Measurements from ENCODE around the gene GPR135. TPM values are rescaled to one million over a fixed set of nuclear protein-coding genes. Genes with fewer than 3 reads are reported as not detected.

Gene GPR135
- total RNA-seq, 1 experiment from 2014 or later = 3.9 TPM

DNA sequence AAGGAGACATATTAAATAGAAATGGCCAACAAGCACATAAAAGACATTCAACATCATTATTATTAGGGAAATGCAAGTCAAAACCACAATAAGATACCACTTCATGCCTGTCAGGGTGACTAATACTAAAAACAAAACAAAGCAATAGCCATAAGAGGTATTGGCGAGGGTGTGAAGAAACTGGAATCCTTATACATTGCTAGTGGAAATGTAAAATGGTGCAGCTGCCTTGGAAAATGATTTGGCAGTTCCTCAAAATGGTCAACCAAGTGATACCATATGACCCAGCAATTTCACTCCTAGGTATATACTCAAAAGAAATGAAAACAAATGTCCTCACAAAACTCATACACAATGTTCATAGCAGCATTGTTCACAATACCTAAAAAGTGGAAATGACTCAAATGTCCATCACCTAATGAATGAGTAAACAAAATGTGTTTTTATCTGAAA lies 27.0 kb downstream of the GPR135 start:
- Histone ChIP-seq H3K9me2 (ENCODE audit: insufficient read depth) (no peaks in the 10 kb centered on the region), H3K36me3 (ENCODE audit: control insufficient read depth in 1 of 2, insufficient read depth in 2 of 2, low read length in 2 of 2) (no peaks in the 10 kb centered on the region), H3K27ac (ENCODE audit: low read depth, low read length) (no peak overlapping the region), H2AFZ (ENCODE audit: low read depth, low read length, poor library complexity, severe bottlenecking) (no peak overlapping the region), H3K27me3 (ENCODE audit: insufficient read depth, low read length) (no peaks in the 10 kb centered on the region), H3K79me2 (ENCODE audit: insufficient read depth, low read length) (no peaks in the 10 kb centered on the region), H3K4me1 (ENCODE audit: control insufficient read depth in 1 of 2, insufficient read depth in 2 of 2, low read length in 2 of 2) (peaks cover 4 to 7% of the 10 kb centered on the region in 2 experiments; a peak in 1 of 4 replicates), H4K20me1 (ENCODE audit: insufficient read depth) (no peaks in the 10 kb centered on the region), H3K4me3 (replicated peaks in 1 of 2; ENCODE audit: low read depth in 1 of 2, low read length in 2 of 2) (no peak overlapping the region), H3K9me3 (ENCODE audit: control insufficient read depth in 1 of 2, insufficient read depth in 1 of 2, low read depth in 1 of 2, low read length in 2 of 2) (no peaks in the 10 kb centered on the region), H3K9ac (ENCODE audit: low read length) (no peak overlapping the region), H3K4me2 (ENCODE audit: low read length) (no peak overlapping the region; the same call in 1 of the 2 replicates)
- no TSS peak for BruUV-seq (replicated peaks)
- ChIA-PET CTCF (no interaction called here), RAD21 (ENCODE audit: low non-redundant PET in 1 of 2, low total read pairs in 2 of 2, uncharacterized antibody in 2 of 2, unreplicated experiment in 2 of 2) (no interaction called here), POLR2A (no interaction called here)
- no peak for TF ChIP-seq POLR2A (IDR thresholded peaks at IDR 0.05; ENCODE audit: borderline replicate concordance, extremely low read depth, insufficient read depth, insufficient read length)
- TF ChIP-seq, protein P1, sequence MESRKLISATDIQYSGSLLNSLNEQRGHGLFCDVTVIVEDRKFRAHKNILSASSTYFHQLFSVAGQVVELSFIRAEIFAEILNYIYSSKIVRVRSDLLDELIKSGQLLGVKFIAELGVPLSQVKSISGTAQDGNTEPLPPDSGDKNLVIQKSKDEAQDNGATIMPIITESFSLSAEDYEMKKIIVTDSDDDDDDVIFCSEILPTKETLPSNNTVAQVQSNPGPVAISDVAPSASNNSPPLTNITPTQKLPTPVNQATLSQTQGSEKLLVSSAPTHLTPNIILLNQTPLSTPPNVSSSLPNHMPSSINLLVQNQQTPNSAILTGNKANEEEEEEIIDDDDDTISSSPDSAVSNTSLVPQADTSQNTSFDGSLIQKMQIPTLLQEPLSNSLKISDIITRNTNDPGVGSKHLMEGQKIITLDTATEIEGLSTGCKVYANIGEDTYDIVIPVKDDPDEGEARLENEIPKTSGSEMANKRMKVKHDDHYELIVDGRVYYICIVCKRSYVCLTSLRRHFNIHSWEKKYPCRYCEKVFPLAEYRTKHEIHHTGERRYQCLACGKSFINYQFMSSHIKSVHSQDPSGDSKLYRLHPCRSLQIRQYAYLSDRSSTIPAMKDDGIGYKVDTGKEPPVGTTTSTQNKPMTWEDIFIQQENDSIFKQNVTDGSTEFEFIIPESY (IDR thresholded peaks at IDR 0.05; ENCODE audit: extremely low read depth, insufficient replicate concordance, low read length) = no peak
- no peak for TF ChIP-seq CEBPB (IDR thresholded peaks at IDR 0.05; ENCODE audit: low read depth)
- no peak for TF ChIP-seq EGR1 (IDR thresholded peaks at IDR 0.05; ENCODE audit: low read depth)
- no peak for TF ChIP-seq EZH2 (IDR thresholded peaks at IDR 0.05)
- TF ChIP-seq, protein P2, sequence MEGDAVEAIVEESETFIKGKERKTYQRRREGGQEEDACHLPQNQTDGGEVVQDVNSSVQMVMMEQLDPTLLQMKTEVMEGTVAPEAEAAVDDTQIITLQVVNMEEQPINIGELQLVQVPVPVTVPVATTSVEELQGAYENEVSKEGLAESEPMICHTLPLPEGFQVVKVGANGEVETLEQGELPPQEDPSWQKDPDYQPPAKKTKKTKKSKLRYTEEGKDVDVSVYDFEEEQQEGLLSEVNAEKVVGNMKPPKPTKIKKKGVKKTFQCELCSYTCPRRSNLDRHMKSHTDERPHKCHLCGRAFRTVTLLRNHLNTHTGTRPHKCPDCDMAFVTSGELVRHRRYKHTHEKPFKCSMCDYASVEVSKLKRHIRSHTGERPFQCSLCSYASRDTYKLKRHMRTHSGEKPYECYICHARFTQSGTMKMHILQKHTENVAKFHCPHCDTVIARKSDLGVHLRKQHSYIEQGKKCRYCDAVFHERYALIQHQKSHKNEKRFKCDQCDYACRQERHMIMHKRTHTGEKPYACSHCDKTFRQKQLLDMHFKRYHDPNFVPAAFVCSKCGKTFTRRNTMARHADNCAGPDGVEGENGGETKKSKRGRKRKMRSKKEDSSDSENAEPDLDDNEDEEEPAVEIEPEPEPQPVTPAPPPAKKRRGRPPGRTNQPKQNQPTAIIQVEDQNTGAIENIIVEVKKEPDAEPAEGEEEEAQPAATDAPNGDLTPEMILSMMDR (IDR thresholded peaks at IDR 0.05 in 2 of 3, conservative IDR thresholded peaks at IDR 0.05 in 1 of 3; ENCODE audit: borderline replicate concordance in 1 of 3, insufficient read depth in 1 of 3, low read depth in 2 of 3, low read length in 2 of 3) = no peak
- TF ChIP-seq ZFX (IDR thresholded peaks at IDR 0.05) = no peak
- TF ChIP-seq POLR2AphosphoS5 (IDR thresholded peaks at IDR 0.05; ENCODE audit: low read depth, low read length) = no peak
- intact Hi-C loops (cut with micrococcal nuclease) = no loop called here
- ATAC-seq = no peak
- no peak for DNase-seq (ENCODE audit: low read depth, low spot score)
